Testis (tissue), 3 donors: ENCODE data around the gene GAPVD1. TPM values are rescaled to one million over a fixed set of nuclear protein-coding genes. Genes with fewer than 3 reads are reported as not detected.
A peak's percentile ranks its signal among the peaks of the same experiment; 100 is the strongest.
"Not testable (repeated sequence)": the region's sequence is repeated elsewhere in the genome, so short reads cannot be mapped to it uniquely, and the experiment has no call there.

Experiments
- DNase-seq: peaks from one replicate; pipeline ENCODE4 v3.0.0-alpha.2; 2019
- H3K27ac ChIP-seq, 2 donors: fragments of 200-600 bp; sonication (generic); one replicate each; pipeline ENCODE4 v1.5.1; 2019
- H3K27me3 ChIP-seq: fragments of 200-600 bp; sonication (generic); one replicate; pipeline ENCODE4 v1.5.1; 2019
- H3K36me3 ChIP-seq: fragments of 200-600 bp; sonication (generic); one replicate; pipeline ENCODE4 v1.5.1; 2017; ENCODE audit warnings: low read depth; ENCODE audit errors: missing control alignments
- H3K4me1 ChIP-seq: fragments of 200-600 bp; sonication (generic); one replicate; pipeline ENCODE4 v1.5.1; 2019
- H3K4me3 ChIP-seq, 2 donors: fragments of 200-600 bp; sonication (generic); one replicate each; pipeline ENCODE4 v1.5.1; 2017 to 2019
- H3K9me3 ChIP-seq: fragments of 200-600 bp; sonication (generic); one replicate; pipeline ENCODE4 v1.5.1; 2017
- CTCF ChIP-seq, 3 experiments: fragments of 450-650 bp in 2 of 3; fragments of 200-600 bp in 1 of 3; sonication (generic) in 1 of 3; IDR thresholded peaks; one replicate each; pipeline ENCODE4 v1.5.1; 2016 to 2019; ENCODE audit warnings: antibody characterized with exemption in 3 of 3, mild to moderate bottlenecking in 2 of 3, moderate library complexity in 1 of 3
- POLR2A ChIP-seq: fragments of 450-650 bp; IDR thresholded peaks from one replicate; pipeline ENCODE4 v1.6.1; 2017; ENCODE audit warnings: antibody characterized with exemption, mild to moderate bottlenecking, moderate library complexity
- WGBS, 2 donors: methylation state at CpG; one replicate each; pipeline ENCODE4 v1.1.5; 2018; 5-methylcytosine and 5-hydroxymethylcytosine counted together
- intact Hi-C: fragments of 100-400 bp; cut with DNase I; formaldehyde crosslinking; loops from one replicate; pipeline ENCODE4 v1.15.1; 2023; ENCODE audit warnings: low total_unique reads
- polyA plus RNA-seq: library from polyadenylated mRNA; stranded (reverse); fragments of 350-450 nt; fragmentation: Illumina TruSeq; extraction: RNeasy Lipid Tissue Mini Kit (QIAGEN cat#74804); gene quantifications from one replicate; pipeline ENCODE4 v1.2.3, GENCODE V29; 2014; ENCODE audit warnings: low read depth, low replicate concordance; ENCODE audit not compliant: insufficient read depth
- total RNA-seq, 2 donors: library from RNA; depleted of rRNA; stranded (reverse); fragments of >200 nt; gene quantifications; one replicate each; pipeline ENCODE4 v1.2.3, GENCODE V29; 2016

GAPVD1 gene
- total and polyA plus RNA-seq, 3 donors from 2014 or later = 76.9 to 82.3 (median 80.0) TPM

DNA sequence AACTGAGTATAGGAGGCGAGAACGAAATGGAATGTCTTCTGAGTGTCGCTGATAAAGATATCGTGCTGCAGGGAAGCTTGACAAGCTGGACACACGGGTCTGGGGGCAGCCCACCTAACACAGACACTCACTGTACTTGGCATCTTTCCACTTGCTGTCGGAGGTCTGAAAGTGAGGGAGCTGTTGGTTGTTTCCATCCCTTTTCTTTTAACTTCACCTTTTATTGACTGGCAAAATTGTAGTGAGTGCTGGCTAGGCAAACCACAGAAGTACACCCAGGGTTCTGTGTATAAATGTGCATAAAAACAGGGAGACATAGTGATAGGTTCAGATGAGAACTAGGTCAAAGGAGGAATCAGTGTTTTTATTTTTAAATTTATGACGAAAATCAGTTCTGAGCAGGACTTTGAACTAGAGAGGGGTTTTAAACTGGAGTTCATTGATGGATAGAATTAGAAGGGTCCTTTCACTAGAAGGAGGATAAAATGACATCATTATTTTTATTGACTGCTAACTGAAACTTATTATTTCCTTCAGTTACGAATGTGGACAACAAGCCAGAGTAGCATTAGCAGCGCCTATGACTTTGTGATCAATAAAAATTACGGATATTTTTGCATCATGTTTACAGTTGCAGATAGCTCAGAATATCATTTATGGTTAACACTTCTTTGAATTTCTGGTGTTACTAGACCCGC lies 817 bp downstream of the GAPVD1 start:
- no peak for DNase-seq
- no peaks in the 10 kb centered on the region for H3K9me3 ChIP-seq
- H3K36me3 ChIP-seq = no peaks in the 10 kb centered on the region
- 20 to 22% methylated on average over 11 of the region's 11 CpGs for WGBS, 2 donors
- H3K4me1 ChIP-seq = peaks cover 3% of the 10 kb centered on the region
- H3K27ac ChIP-seq = peak overlapping the region; percentile 85 to 89
- intact Hi-C loops = no loop called here
- no peaks in the 10 kb centered on the region for H3K27me3 ChIP-seq
- no peak for TF ChIP-seq CTCF (IDR thresholded peaks at IDR 0.05)
- TF ChIP-seq POLR2A = no peak
- H3K4me3 ChIP-seq = peak overlapping the region; percentile 98 to 99

DNA sequence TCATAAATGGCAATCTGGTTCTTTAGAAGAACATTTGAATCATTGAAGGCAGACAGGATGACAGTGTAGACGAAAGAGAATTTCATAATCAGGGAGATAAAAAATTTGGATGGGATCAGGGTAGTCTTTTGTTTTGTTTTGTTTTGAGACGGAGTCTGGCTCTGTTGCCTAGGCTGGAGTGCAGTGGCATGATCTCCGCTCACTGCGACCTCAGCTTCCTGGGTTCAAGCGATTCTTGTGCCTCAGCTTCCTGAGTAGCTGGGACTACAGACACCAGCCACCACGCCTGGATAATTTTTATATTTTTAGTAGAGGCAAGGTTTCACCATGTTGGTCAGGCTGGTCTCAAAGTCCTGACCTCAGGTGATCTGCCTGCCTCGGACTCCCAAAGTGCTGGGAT lies 2.4 kb downstream of the GAPVD1 start:
- H3K4me3 ChIP-seq, H3K9me3 ChIP-seq, H3K27me3 ChIP-seq, H3K4me1 ChIP-seq, H3K27ac ChIP-seq, H3K36me3 ChIP-seq, DNase-seq, intact Hi-C loops: not testable (repeated sequence)
- 90% methylated on average over 7 of the region's 7 CpGs for WGBS, 2 donors

GRCh38 chr9:125268394-125269013 lies 6.9 kb downstream of the GAPVD1 start:
- Histone ChIP-seq H3K4me3 (no peak overlapping the region), H3K4me1 (no peaks in the 10 kb centered on the region)
- no peak for DNase-seq

DNA sequence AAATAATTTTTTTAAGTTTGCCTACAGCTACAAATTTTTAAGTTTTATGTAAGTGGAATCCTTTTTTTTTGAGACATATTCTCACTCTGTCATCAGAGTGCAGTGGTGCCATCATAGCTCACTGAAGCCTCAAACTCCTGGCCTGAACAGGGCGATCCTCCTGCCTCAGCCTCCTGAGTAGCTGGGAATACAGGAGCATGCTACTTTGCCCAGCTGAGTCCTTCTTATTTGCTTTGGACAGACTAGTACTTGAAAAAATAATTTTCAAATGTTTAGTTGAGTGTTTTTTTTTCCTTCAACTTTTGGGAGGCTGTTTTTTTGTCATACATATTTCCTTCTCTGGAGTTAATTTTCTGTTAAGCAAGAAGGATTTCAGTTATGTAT lies 7.4 kb downstream of the GAPVD1 start:
- H3K4me1 ChIP-seq = no peaks in the 10 kb centered on the region
- WGBS, 2 donors = 71 to 89% methylated on average over 1 of the region's 1 CpG

More at GRCh38 chr9:125268394-125269013, 6.9 kb downstream of the GAPVD1 start:
- intact Hi-C loops = no loop called here
- no peaks in the 10 kb centered on the region for H3K27me3 ChIP-seq
- no peak overlapping the region for H3K27ac ChIP-seq
- no peaks in the 10 kb centered on the region for H3K9me3 ChIP-seq
- H3K36me3 ChIP-seq = no peaks in the 10 kb centered on the region
- TF ChIP-seq POLR2A (no peak), CTCF (IDR thresholded peaks at IDR 0.05) (no peak)
- WGBS, 2 donors = 61 to 67% methylated on average over 6 of the region's 6 CpGs

DNA sequence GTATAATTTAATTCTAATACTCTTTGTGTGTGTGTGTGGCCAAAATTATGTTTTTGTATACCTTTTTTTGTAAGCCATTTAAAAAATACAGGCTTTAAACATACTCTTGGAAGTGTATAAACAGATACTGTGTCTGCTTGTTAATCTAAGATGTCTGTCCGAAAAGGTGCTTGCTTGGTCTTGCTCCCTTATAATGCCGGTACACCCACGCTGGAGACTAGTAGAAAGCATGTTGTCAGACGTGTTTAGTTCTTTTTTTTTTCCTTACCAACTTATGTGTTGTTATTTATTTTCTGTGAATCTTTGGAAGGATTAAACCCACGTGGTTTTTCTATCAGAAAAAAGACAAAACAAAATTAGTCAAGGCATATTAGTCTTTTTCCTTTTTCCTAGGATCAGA lies 9.5 kb downstream of the GAPVD1 start:
- no peak for DNase-seq
- no peak for TF ChIP-seq CTCF (IDR thresholded peaks at IDR 0.05)
- intact Hi-C loops = no loop called here
- H3K9me3 ChIP-seq = no peaks in the 10 kb centered on the region
- H3K4me1 ChIP-seq = no peaks in the 10 kb centered on the region
- H3K27me3 ChIP-seq = no peaks in the 10 kb centered on the region
- no peak overlapping the region for H3K27ac ChIP-seq
- H3K4me3 ChIP-seq = no peak overlapping the region
- WGBS, 2 donors = 74 to 86% methylated on average over 5 of the region's 5 CpGs
- no peaks in the 10 kb centered on the region for H3K36me3 ChIP-seq

More for the DNA sequence above, 7.4 kb downstream of the GAPVD1 start:
- intact Hi-C loops = no loop called here
- Histone ChIP-seq H3K27me3 (no peaks in the 10 kb centered on the region), H3K9me3 (no peaks in the 10 kb centered on the region), H3K36me3 (no peaks in the 10 kb centered on the region), H3K4me3 (no peak overlapping the region), H3K27ac (no peak overlapping the region)
- no peak for DNase-seq
- TF ChIP-seq POLR2A = no peak
- no peak for TF ChIP-seq CTCF (IDR thresholded peaks at IDR 0.05)
